ENCODE measurements around the gene C22orf15. TPM values are rescaled to one million over a fixed set of nuclear protein-coding genes. Genes with fewer than 3 reads are reported as not detected.

Gene C22orf15
- total RNA-seq, 1 donor, result 0.18 TPM

- no peak overlapping the region for H3K4me3 ChIP-seq (ENCODE audit: low read depth, low read length)
- no peak for DNase-seq (ENCODE audit: low read depth)
- no peak for TF ChIP-seq CTCF (IDR thresholded peaks at IDR 0.05; ENCODE audit: insufficient read depth, low read length)
These were observed 1.2 kb downstream of the C22orf15 start for GRCh38 chr22:23763954-23764353.

- H3K4me3 ChIP-seq (ENCODE audit: low read depth, low read length), result no peak overlapping the region
- TF ChIP-seq CTCF (IDR thresholded peaks at IDR 0.05; ENCODE audit: insufficient read depth, low read length), result no peak
- no peak for DNase-seq (ENCODE audit: low read depth)
These were observed 2.4 kb downstream of the C22orf15 start for GRCh38 chr22:23764899-23765881.

GRCh38 chr22:23767303-23767672 lies 4.5 kb downstream of the C22orf15 start:
- DNase-seq (ENCODE audit: low read depth), result no peak
- TF ChIP-seq CTCF (IDR thresholded peaks at IDR 0.05; ENCODE audit: insufficient read depth, low read length), result no peak
- peak overlapping the region; percentile 53 for H3K4me3 ChIP-seq (ENCODE audit: low read depth, low read length)

GRCh38 chr22:23767673-23768548 lies 5.1 kb downstream of the C22orf15 start, which contains the start of gene CHCHD10:
Gene CHCHD10, minus strand, starts transcription at chr22:23767972. Its CDS starts 98 bp downstream, at chr22:23767874.
- DNase-seq (ENCODE audit: low read depth), result peak; percentile 64
- H3K4me3 ChIP-seq (ENCODE audit: low read depth, low read length), result peak within 1 kb of the TSS; percentile 53
- TF ChIP-seq CTCF (IDR thresholded peaks at IDR 0.05; ENCODE audit: insufficient read depth, low read length), result peak; percentile 80

GRCh38 chr22:23769321-23769965 lies 6.7 kb downstream of the C22orf15 start:
- H3K4me3 ChIP-seq (ENCODE audit: low read depth, low read length), result no peak overlapping the region
- no peak for TF ChIP-seq CTCF (IDR thresholded peaks at IDR 0.05; ENCODE audit: insufficient read depth, low read length)
- DNase-seq (ENCODE audit: low read depth), result no peak

- peak overlapping the region; percentile 53 for H3K4me3 ChIP-seq (ENCODE audit: low read depth, low read length)
- no peak for DNase-seq (ENCODE audit: low read depth)
- no peak for TF ChIP-seq CTCF (IDR thresholded peaks at IDR 0.05; ENCODE audit: insufficient read depth, low read length)
These were observed 9.5 kb downstream of the C22orf15 start for GRCh38 chr22:23772315-23772648.
